Stimulated activated CD4-positive, alpha-beta T cell treated with anti-CD3 and anti-CD28 coated beads, Interleukin-4, amount 100 ng/mL, for 1 hour (primary cell): ENCODE measurements around the gene HEMGN.

Source experiments
- DNase-seq: peaks from one replicate; pipeline ENCODE4 v3.0.0-alpha.2; 2020

The HEMGN gene

GRCh38 chr9:97928986-97929604 lies 8.9 kb downstream of the HEMGN start:
- no peak for DNase-seq

- DNase-seq, result no peak
These were observed 12.3 kb downstream of the HEMGN start for GRCh38 chr9:97925497-97926334.

GRCh38 chr9:97924386-97924785 lies 13.6 kb downstream of the HEMGN start:
- DNase-seq, result no peak

- peak; percentile 72 for DNase-seq
These were observed 14.4 kb downstream of the HEMGN start for GRCh38 chr9:97923529-97924108.

GRCh38 chr9:97921959-97922724 lies 15.8 kb downstream of the HEMGN start, which contains the start of gene TRMO:
Gene TRMO, minus strand, starts transcription at chr9:97922500. Its CDS starts 7 bp downstream, at chr9:97922493.
- peak; percentile 99 for DNase-seq

GRCh38 chr9:97919217-97919813 lies 18.7 kb downstream of the HEMGN start:
- no peak for DNase-seq

GRCh38 chr9:97918611-97919010 lies 19.4 kb downstream of the HEMGN start:
- DNase-seq, result no peak

- no peak for DNase-seq
These were observed 26.0 kb downstream of the HEMGN start for GRCh38 chr9:97911970-97912369.

- no peak for DNase-seq
These were observed 26.4 kb downstream of the HEMGN start for GRCh38 chr9:97911528-97911927.

GRCh38 chr9:97910357-97910756 lies 27.6 kb downstream of the HEMGN start:
- no peak for DNase-seq

- no peak for DNase-seq
These were observed 29.3 kb downstream of the HEMGN start for GRCh38 chr9:97908705-97909104.

- DNase-seq, result no peak
These were observed 30.3 kb downstream of the HEMGN start for GRCh38 chr9:97907632-97908031.

GRCh38 chr9:97907046-97907445 lies 30.9 kb downstream of the HEMGN start:
- no peak for DNase-seq

GRCh38 chr9:97906236-97906831 lies 31.6 kb downstream of the HEMGN start:
- DNase-seq, result peak; percentile 19

- DNase-seq, result peak; percentile 24
These were observed 32.7 kb downstream of the HEMGN start for GRCh38 chr9:97905228-97905627.

GRCh38 chr9:97904725-97905124 lies 33.2 kb downstream of the HEMGN start:
- peak; percentile 30 for DNase-seq

- DNase-seq, result no peak
These were observed 34.8 kb downstream of the HEMGN start for GRCh38 chr9:97903177-97903576.

- no peak for DNase-seq
These were observed 37.0 kb downstream of the HEMGN start for GRCh38 chr9:97900738-97901565.

- DNase-seq, result no peak
These were observed 37.8 kb downstream of the HEMGN start for GRCh38 chr9:97900103-97900737.

- no peak for DNase-seq
These were observed 42.2 kb downstream of the HEMGN start for GRCh38 chr9:97895695-97896332.
